IMR-90 (cell line): ENCODE results near the gene OPALIN. TPM values are rescaled to one million over a fixed set of nuclear protein-coding genes. Genes with fewer than 3 reads are reported as not detected.

Source experiments
- ATAC-seq: fragments of 200-7000 bp; cut with Tn5 transposase; 2 replicates; pipeline ENCODE4 v1.9.1; 2020; ENCODE audit warnings: low read depth, mild to moderate bottlenecking, moderate library complexity
- BruUV-seq: library from RNA; stranded (reverse); fragments of 400-500 nt; replicated peaks from 2 replicates; lab custom pipeline; 2021; lab: Mats Ljungman, UMichigan
- CTCF ChIA-PET: fragments of 300-600 bp; formaldehyde crosslinking; extraction: SDS; loops from one replicate; lab custom pipeline; 2021; ENCODE audit warnings: antibody characterized with exemption; lab: Yijun Ruan, JAX
- POLR2A ChIA-PET: fragments of 300-600 bp; sonication (Branson Sonifier 250); formaldehyde crosslinking; loops from one replicate; lab custom pipeline; 2022; ENCODE audit warnings: antibody characterized with exemption; ENCODE audit not compliant: unreplicated experiment; lab: Charles Lee
- DNase-seq: peaks from one replicate; pipeline ENCODE4 v3.0.0; 2013
- H2AFZ ChIP-seq: replicated peaks from 2 replicates; pipeline ENCODE3; 2013; ENCODE audit warnings: low read length, mild to moderate bottlenecking; ENCODE audit not compliant: poor library complexity
- H2AK5ac ChIP-seq: 2 replicates; pipeline ENCODE4 v1.6.1; 2013; ENCODE audit warnings: low read depth, low read length, inconsistent platforms
- H2AK9ac ChIP-seq: replicated peaks from 2 replicates; pipeline ENCODE3; 2013; ENCODE audit warnings: mild to moderate bottlenecking, low read depth, low read length, moderate library complexity; ENCODE audit not compliant: poor library complexity
- H2BK120ac ChIP-seq: 2 replicates; pipeline ENCODE4 v1.6.1; 2013; ENCODE audit warnings: low read depth, low read length, inconsistent platforms
- H2BK15ac ChIP-seq: 3 replicates; pipeline ENCODE4 v1.6.1; 2013; ENCODE audit warnings: low read depth, low read length, inconsistent platforms
- H2BK20ac ChIP-seq: 2 replicates; pipeline ENCODE4 v1.6.1; 2013; ENCODE audit warnings: low read depth, mild to moderate bottlenecking, inconsistent platforms, low read length, moderate library complexity
- H2BK5ac ChIP-seq: 2 replicates; pipeline ENCODE4 v1.6.1; 2013; ENCODE audit warnings: mild to moderate bottlenecking, low read depth, low read length, inconsistent platforms; ENCODE audit not compliant: poor library complexity, severe bottlenecking
- H3K14ac ChIP-seq: replicated peaks from 2 replicates; pipeline ENCODE4 v1.6.1; 2013; ENCODE audit warnings: low read depth, low read length, inconsistent platforms
- H3K18ac ChIP-seq: 2 replicates; pipeline ENCODE4 v1.6.1; 2013; ENCODE audit warnings: low read depth, low read length, control low read depth
- H3K23ac ChIP-seq: 2 replicates; pipeline ENCODE4 v1.6.1; 2013; ENCODE audit warnings: low read depth, low read length, inconsistent platforms
- H3K27ac ChIP-seq: 2 replicates; pipeline ENCODE4 v1.5.1; 2013; ENCODE audit warnings: mild to moderate bottlenecking, control low read depth, low read length; ENCODE audit not compliant: insufficient read depth
- H3K27me3 ChIP-seq: 2 replicates; pipeline ENCODE4 v1.6.1; 2013; ENCODE audit warnings: low read length; ENCODE audit not compliant: control insufficient read depth, insufficient read depth
- H3K36me3 ChIP-seq: 2 replicates; pipeline ENCODE4 v1.6.1; 2013; ENCODE audit warnings: low read length, mixed read lengths; ENCODE audit not compliant: control insufficient read depth, insufficient read depth
- H3K4ac ChIP-seq: 2 replicates; pipeline ENCODE4 v1.6.1; 2013; ENCODE audit warnings: low read depth, low read length, inconsistent platforms
- H3K4me1 ChIP-seq: 2 replicates; pipeline ENCODE4 v1.6.1; 2013; ENCODE audit warnings: low read length, mixed read lengths; ENCODE audit not compliant: control insufficient read depth, insufficient read depth
- H3K4me2 ChIP-seq: 2 replicates; pipeline ENCODE4 v1.6.1; 2013; ENCODE audit warnings: low read depth, mild to moderate bottlenecking, control low read depth, low read length, moderate library complexity
- H3K4me3 ChIP-seq: 2 replicates; pipeline ENCODE4 v1.5.1; 2013; ENCODE audit warnings: low read depth, mild to moderate bottlenecking, control low read depth, low read length, moderate library complexity; ENCODE audit not compliant: insufficient read depth
- H3K56ac ChIP-seq: 2 replicates; pipeline ENCODE4 v1.6.1; 2013; ENCODE audit warnings: low read length, inconsistent platforms; ENCODE audit not compliant: insufficient read depth; ENCODE audit errors: extremely low read depth
- H3K79me1 ChIP-seq, 2 experiments: 2 replicates each; pipeline ENCODE4 v1.6.1; 2013; ENCODE audit warnings: low read length in 2 of 2, inconsistent platforms in 1 of 2, low read depth in 1 of 2
- H3K9ac ChIP-seq: 2 replicates; pipeline ENCODE4 v1.6.1; 2013; ENCODE audit warnings: low read depth, low read length, control low read depth
- H3K9me1 ChIP-seq: 2 replicates; pipeline ENCODE4 v1.6.1; 2013; ENCODE audit warnings: low read length, inconsistent platforms; ENCODE audit not compliant: insufficient read depth
- H3K9me3 ChIP-seq: 2 replicates; pipeline ENCODE4 v1.6.1; 2013; ENCODE audit warnings: low read length; ENCODE audit not compliant: control insufficient read depth, insufficient read depth
- H4K20me1 ChIP-seq: 2 replicates; pipeline ENCODE4 v1.6.1; 2013; ENCODE audit warnings: low read length, inconsistent platforms; ENCODE audit not compliant: insufficient read depth
- H4K5ac ChIP-seq: 2 replicates; pipeline ENCODE4 v1.6.1; 2013; ENCODE audit warnings: mild to moderate bottlenecking, low read depth, low read length, control low read depth
- H4K8ac ChIP-seq, 2 experiments: 2 replicates each; pipeline ENCODE4 v1.6.1; 2013; ENCODE audit warnings: low read depth in 2 of 2, low read length in 2 of 2, control low read depth in 1 of 2, inconsistent platforms in 1 of 2
- H4K91ac ChIP-seq: 2 replicates; pipeline ENCODE4 v1.6.1; 2013; ENCODE audit warnings: low read depth, low read length, inconsistent platforms; ENCODE audit not compliant: insufficient read depth
- BHLHE40 ChIP-seq: fragments of 150-350 bp; IDR thresholded peaks from 2 replicates; pipeline ENCODE4 v1.6.1; 2016; ENCODE audit warnings: mild to moderate bottlenecking, low read depth, low read length
- CEBPB ChIP-seq: IDR thresholded peaks from 2 replicates; pipeline ENCODE4 v1.6.1; 2012; ENCODE audit warnings: low read depth, low read length, improper control_type of control experiment
- CHD1 ChIP-seq: IDR thresholded peaks from 2 replicates; pipeline ENCODE4 v1.6.1; 2012; ENCODE audit warnings: low read depth, low read length, improper control_type of control experiment
- CTCF ChIP-seq: conservative IDR thresholded peaks from 2 replicates; pipeline ENCODE4 v1.5.1; 2012; ENCODE audit warnings: mild to moderate bottlenecking, low read depth, low read length, improper control_type of control experiment
- ELK1 ChIP-seq: fragments of 150-350 bp; IDR thresholded peaks from 2 replicates; pipeline ENCODE4 v1.6.1; 2016; ENCODE audit warnings: low read depth, mild to moderate bottlenecking, low read length, moderate library complexity, borderline replicate concordance
- FOS ChIP-seq: fragments of 150-350 bp; IDR thresholded peaks from 2 replicates; pipeline ENCODE4 v1.6.1; 2016; ENCODE audit warnings: low read depth, low read length
- MAFK ChIP-seq: IDR thresholded peaks from 2 replicates; pipeline ENCODE4 v1.6.1; 2012; ENCODE audit warnings: low read depth, low read length, improper control_type of control experiment
- MAZ ChIP-seq: IDR thresholded peaks from 2 replicates; pipeline ENCODE4 v1.6.1; 2012; ENCODE audit warnings: low read depth, mild to moderate bottlenecking, low read length, improper control_type of control experiment, moderate library complexity, borderline replicate concordance
- MXI1 ChIP-seq: IDR thresholded peaks from 2 replicates; pipeline ENCODE4 v1.6.1; 2012; ENCODE audit warnings: low read depth, mild to moderate bottlenecking, low read length, moderate library complexity, borderline replicate concordance
- NFE2L2 ChIP-seq: fragments of 150-350 bp; IDR thresholded peaks from 2 replicates; pipeline ENCODE4 v1.6.1; 2016; ENCODE audit warnings: low read depth, mild to moderate bottlenecking, low read length
- POLR2A ChIP-seq: IDR thresholded peaks from 2 replicates; pipeline ENCODE4 v1.6.1; 2012; ENCODE audit warnings: mild to moderate bottlenecking, low read depth, low read length
- RAD21 ChIP-seq: IDR thresholded peaks from 2 replicates; pipeline ENCODE4 v1.6.1; 2012; ENCODE audit warnings: low read length, improper control_type of control experiment
- RCOR1 ChIP-seq: IDR thresholded peaks from 2 replicates; pipeline ENCODE4 v1.6.1; 2012; ENCODE audit warnings: mild to moderate bottlenecking, low read length, improper control_type of control experiment; ENCODE audit not compliant: insufficient replicate concordance
- RFX5 ChIP-seq: IDR thresholded peaks from 2 replicates; pipeline ENCODE4 v1.8.0; 2012; ENCODE audit warnings: low read depth, mild to moderate bottlenecking, low read length, moderate library complexity
- SMC3 ChIP-seq: fragments of 150-350 bp; IDR thresholded peaks from 2 replicates; pipeline ENCODE4 v1.6.1; 2016; ENCODE audit warnings: low read depth, mild to moderate bottlenecking, antibody characterized with exemption, low read length, moderate library complexity
- USF2 ChIP-seq: fragments of 150-350 bp; IDR thresholded peaks from 2 replicates; pipeline ENCODE4 v1.6.1; 2017; ENCODE audit warnings: mild to moderate bottlenecking, antibody characterized with exemption, low read length, low read depth
- WGBS, 2 experiments: methylation state at CpG; one replicate each; pipeline versions ENCODE4 v1.1.5 to v1.1.7; 2013; ENCODE audit warnings: missing lambda C conversion rate in 2 of 2; ENCODE audit not compliant: insufficient read length in 1 of 2; ENCODE audit errors: extremely low coverage in 2 of 2; 5-methylcytosine and 5-hydroxymethylcytosine counted together
- dilution Hi-C: fragments of 300-500 bp; cut with HindIII; formaldehyde crosslinking; loops from one replicate; pipeline ENCODE4 v1.14.3; 2018; ENCODE audit warnings: low sequenced_read_pairs; ENCODE audit not compliant: unreplicated experiment
- in situ Hi-C: fragments of 300-500 bp; cut with MboI; formaldehyde crosslinking; loops from 3 replicates; pipeline ENCODE4 v1.14.3; 2019; ENCODE audit warnings: low sequenced_read_pairs, inconsistent platforms, mixed read lengths
- intact Hi-C: fragments of 100-400 bp; cut with micrococcal nuclease; formaldehyde crosslinking; loops from 2 replicates; pipeline ENCODE4 v1.10.0; 2022
- polyA plus RNA-seq, 3 experiments: library from polyadenylated mRNA; depleted of rRNA; stranded (reverse); fragments of >200 nt; gene quantifications; 2 replicates each; pipeline ENCODE4 v1.2.3, GENCODE V29; 2012; ENCODE audit warnings: low replicate concordance in 1 of 3
- total RNA-seq: library from RNA; depleted of rRNA; stranded (reverse); fragments of >200 nt; gene quantifications from 2 replicates; pipeline ENCODE4 v1.2.3, GENCODE V29; 2012

Gene OPALIN
- total and polyA plus RNA-seq, 2 of the 4 experiments (the other 2 are of a cell fraction): not detected

GRCh38 chr10:96338279-96338925 is 20.4 kb downstream of the OPALIN start:
- no peak overlapping the region for H3K4ac ChIP-seq
- DNase-seq (no peak), ATAC-seq (no peak)
- H3K27ac ChIP-seq: no peak overlapping the region
- BruUV-seq: no TSS peak
- H2BK20ac ChIP-seq: no peak overlapping the region
- H4K20me1 ChIP-seq: no peaks in the 10 kb centered on the region
- no CpG with 5 or more reads among the region's 5 CpGs for WGBS, 2 experiments
- H2BK120ac ChIP-seq: no peak overlapping the region
- no peaks in the 10 kb centered on the region; the same call in none of the 2 replicates for H3K27me3 ChIP-seq
- H3K9me3 ChIP-seq: no peaks in the 10 kb centered on the region
- H3K56ac ChIP-seq: no peak overlapping the region
- dilution Hi-C loops (no loop called here), intact Hi-C loops (no loop called here), in situ Hi-C loops (no loop called here)
- H3K36me3 ChIP-seq: no peaks in the 10 kb centered on the region
- ChIA-PET CTCF (no interaction called here), POLR2A (no interaction called here)
- no peak overlapping the region for H2BK5ac ChIP-seq
- H2AK5ac ChIP-seq: no peak overlapping the region
- H3K18ac ChIP-seq: no peak overlapping the region
- H3K9me1 ChIP-seq: no peaks in the 10 kb centered on the region
- H4K91ac ChIP-seq: no peak overlapping the region
- H3K14ac ChIP-seq: no peak overlapping the region
- H4K5ac ChIP-seq: no peak overlapping the region
- no peaks in the 10 kb centered on the region for H3K4me1 ChIP-seq
- no peak overlapping the region for H4K8ac ChIP-seq
- no peak overlapping the region for H2AK9ac ChIP-seq
- H2AFZ ChIP-seq: no peak overlapping the region
- no peak overlapping the region for H3K9ac ChIP-seq
- H3K4me2 ChIP-seq: no peak overlapping the region
- H2BK15ac ChIP-seq: no peak overlapping the region
- TF ChIP-seq CHD1: no peak
- TF ChIP-seq USF2: no peak
- no peak for TF ChIP-seq BHLHE40
- TF ChIP-seq MAZ: no peak
- TF ChIP-seq POLR2A: no peak
- no peak for TF ChIP-seq NFE2L2
- no peak for TF ChIP-seq FOS
- no peak for TF ChIP-seq SMC3
- no peak for TF ChIP-seq RFX5
- no peak for TF ChIP-seq CEBPB
- no peak for TF ChIP-seq RCOR1
- no peak for TF ChIP-seq MAFK
- TF ChIP-seq MXI1: no peak
- TF ChIP-seq RAD21: no peak
- no peak for TF ChIP-seq CTCF
- TF ChIP-seq ELK1: no peak
- no peak overlapping the region for H3K23ac ChIP-seq
- H3K79me1 ChIP-seq: no peaks in the 10 kb centered on the region
- H3K4me3 ChIP-seq: no peak overlapping the region
